ENCODE data around the gene SERTAD3.
"Not testable (repeated sequence)": the region's sequence is repeated elsewhere in the genome, so short reads cannot be mapped to it uniquely, and the experiment has no call there.

Gene SERTAD3

GRCh38 chr19:40457953-40458596 lies 13.9 kb upstream of the SERTAD3 start:
- no peak for DNase-seq

DNA sequence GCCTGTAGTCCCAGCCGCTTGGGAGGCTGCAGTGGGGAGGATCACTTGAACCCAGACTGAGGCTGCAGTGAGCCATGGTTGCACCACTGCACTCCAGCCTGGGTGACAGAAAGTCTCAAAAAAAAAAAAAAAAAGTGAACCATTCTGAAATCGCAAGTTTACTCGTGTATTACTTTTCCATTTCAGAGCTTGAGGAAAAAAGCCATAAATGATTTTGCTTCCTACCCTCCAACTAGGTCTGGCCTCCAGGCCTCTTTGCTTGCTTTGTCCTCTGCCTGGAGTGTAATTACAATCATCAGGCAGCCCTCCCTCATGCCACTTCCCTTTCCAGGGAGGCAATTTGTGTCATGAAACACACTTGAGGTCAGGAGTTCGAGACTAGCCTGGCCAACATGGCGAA lies 12.9 kb upstream of the SERTAD3 start:
- DNase-seq: no peak

- not testable (repeated sequence) for DNase-seq
Observed at GRCh38 chr19:40453943-40454342, 9.8 kb upstream of the SERTAD3 start.

- no peak for DNase-seq
Observed at GRCh38 chr19:40453151-40453735, 9.1 kb upstream of the SERTAD3 start.

- DNase-seq: no peak
Observed at GRCh38 chr19:40452016-40452415, 7.9 kb upstream of the SERTAD3 start.

GRCh38 chr19:40450664-40451063 lies 6.5 kb upstream of the SERTAD3 start:
- DNase-seq: no peak

- no peak for DNase-seq
Observed at GRCh38 chr19:40449506-40449905, 5.4 kb upstream of the SERTAD3 start.

- no peak for DNase-seq
Observed at GRCh38 chr19:40446263-40446784, 2.2 kb upstream of the SERTAD3 start.

DNA sequence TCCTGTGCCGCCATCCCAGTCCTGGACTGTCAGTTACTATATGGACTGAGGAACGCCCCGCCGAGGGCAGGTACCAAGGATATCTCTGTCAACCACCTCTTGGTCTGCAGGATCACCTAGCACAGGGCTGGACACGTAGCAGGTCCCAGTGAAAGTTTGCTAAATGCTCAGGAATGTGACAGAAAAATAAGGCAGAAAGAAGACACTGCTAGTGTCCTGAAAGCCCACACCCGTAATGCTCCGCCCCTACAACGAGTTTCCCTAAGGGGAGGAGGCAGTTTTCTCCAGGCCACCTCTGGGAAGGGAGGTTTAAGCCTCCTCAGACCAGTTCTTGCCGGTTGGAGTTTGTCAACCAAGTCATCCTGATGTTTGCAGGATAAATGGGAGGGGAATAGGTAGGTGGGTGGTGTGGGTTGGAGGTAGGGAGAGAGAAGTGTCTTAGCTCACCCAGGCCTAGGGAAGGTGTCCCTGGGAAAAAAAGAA lies 1.7 kb upstream of the SERTAD3 start:
- DNase-seq: no peak

GRCh38 chr19:40444825-40445312 lies 734 bp upstream of the SERTAD3 start:
- no peak for DNase-seq

GRCh38 chr19:40443131-40443999 lies 770 bp downstream of the SERTAD3 start:
- DNase-seq: peak; percentile 99 to 100

GRCh38 chr19:40442328-40443130 lies 1.6 kb downstream of the SERTAD3 start:
- no peak for DNase-seq

DNA sequence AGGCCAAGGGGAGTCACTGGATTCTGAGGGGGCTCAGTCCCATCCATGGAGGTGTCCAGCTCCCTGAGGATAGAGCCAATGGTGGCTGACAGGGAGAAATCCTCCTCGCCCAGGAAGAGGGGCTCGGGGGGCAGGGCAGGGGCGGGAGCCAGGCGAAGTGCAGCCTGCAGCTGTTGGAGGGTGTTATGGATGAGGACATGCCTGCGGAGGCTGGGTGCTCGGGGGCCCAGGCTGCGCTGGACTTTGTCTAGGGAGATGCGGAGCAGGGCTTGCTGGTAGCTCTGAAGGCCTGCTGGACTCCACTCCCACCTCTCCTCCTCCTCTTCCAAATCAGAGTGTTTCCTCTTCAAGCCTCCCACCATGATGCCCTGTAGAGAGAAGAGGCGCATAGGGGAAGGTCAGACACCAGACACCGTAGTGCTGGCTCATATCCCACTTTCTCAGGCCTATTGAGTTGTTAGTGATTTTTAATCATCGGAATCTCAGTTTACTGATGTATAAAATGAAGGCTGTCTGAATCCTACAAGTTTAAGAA lies 2.3 kb downstream of the SERTAD3 start:
- DNase-seq: no peak

GRCh38 chr19:40438284-40438683 lies 5.9 kb downstream of the SERTAD3 start:
- no peak for DNase-seq

- DNase-seq: no peak
Observed at GRCh38 chr19:40433391-40434216, 10.5 kb downstream of the SERTAD3 start.

GRCh38 chr19:40432760-40433159 lies 11.4 kb downstream of the SERTAD3 start:
- DNase-seq: not testable (repeated sequence)

GRCh38 chr19:40431698-40432097 lies 12.4 kb downstream of the SERTAD3 start:
- no peak for DNase-seq

DNA sequence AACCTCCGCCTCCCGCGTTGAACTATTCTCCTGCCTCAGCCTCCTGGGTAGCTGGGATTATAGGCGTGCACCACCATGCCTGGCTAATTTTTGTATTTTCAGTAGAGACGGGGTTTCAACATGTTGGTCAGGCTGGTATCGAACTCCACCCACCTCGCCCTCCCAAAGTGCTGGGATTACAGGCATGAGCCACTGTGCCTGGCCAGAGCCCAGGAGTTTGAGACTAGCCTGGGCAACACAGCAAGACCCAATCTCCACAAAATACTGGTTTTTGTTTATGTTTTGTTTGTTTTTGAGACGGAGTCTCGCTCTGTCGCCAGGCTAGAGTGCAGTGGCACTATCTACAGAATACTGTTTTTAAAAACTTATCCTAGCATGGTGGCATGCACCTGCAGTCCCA lies 13.9 kb downstream of the SERTAD3 start:
- DNase-seq: not testable (repeated sequence)

DNA sequence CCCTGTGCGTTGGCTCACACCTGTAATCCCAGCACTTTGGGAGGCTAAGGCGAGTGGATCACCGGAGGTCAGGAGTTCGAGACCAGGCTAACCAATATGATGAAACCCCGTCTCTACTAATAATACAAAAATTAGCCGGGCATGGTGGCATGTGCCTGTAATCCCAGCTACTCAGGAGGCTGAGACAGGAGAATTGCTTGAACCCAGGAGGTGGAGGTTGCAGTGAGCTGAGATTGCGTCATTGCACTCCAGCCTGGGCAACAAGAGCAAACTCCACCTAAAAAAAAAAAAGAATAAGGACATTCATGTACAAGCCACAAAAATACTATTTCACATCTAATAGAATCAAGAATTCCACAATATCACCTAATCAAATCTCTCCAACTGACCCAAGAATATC lies 15.9 kb downstream of the SERTAD3 start:
- DNase-seq: not testable (repeated sequence)

GRCh38 chr19:40425450-40426287 lies 18.5 kb downstream of the SERTAD3 start, which contains the start of gene SERTAD1:
Gene SERTAD1, minus strand, starts transcription at chr19:40425992. Its CDS starts 2,446 bp downstream, at chr19:40423546.
- peak; percentile 98 to 100 for DNase-seq
